K562 (cell line): Measurements from ENCODE around the gene FBXL3. TPM values are rescaled to one million over a fixed set of nuclear protein-coding genes. Genes with fewer than 3 reads are reported as not detected.

Experiments
- ATAC-seq: fragments of 200-7000 bp; cut with Tn5 transposase; 3 replicates; pipeline ENCODE4 v1.9.1; 2020; ENCODE audit warnings: moderate library complexity
- BruUV-seq: library from RNA; stranded (reverse); fragments of 400-500 nt; replicated peaks from 2 replicates; lab custom pipeline; 2021; lab: Mats Ljungman, UMichigan
- CTCF ChIA-PET: fragments of 300-600 bp; formaldehyde crosslinking; extraction: SDS; loops from one replicate; lab custom pipeline; 2021; ENCODE audit warnings: low intra/inter-chr PET ratio; lab: Yijun Ruan, JAX
- POLR2A ChIA-PET: fragments of 300-600, 350-650 bp; sonication (Branson Sonifier 250); formaldehyde crosslinking; extraction: SDS; loops from one replicate; lab custom pipeline; 2021; ENCODE audit warnings: antibody characterized with exemption, inconsistent platforms; lab: Yijun Ruan, JAX
- DNase-seq, 4 experiments: peaks; one replicate each; pipeline versions ENCODE4 v3.0.0 to v3.0.0-alpha.2; 2011 to 2018; ENCODE audit warnings: low spot score in 3 of 4, mixed read lengths in 3 of 4; ENCODE audit errors: extremely low read depth in 1 of 4
- FAIRE-seq: peaks from 2 replicates; lab custom pipeline; 2011; peaks lifted over from hg19 to GRCh38; lab: Jason Lieb, UNC
- H2AFZ ChIP-seq: 2 replicates; pipeline ENCODE4 v1.6.0; 2011; ENCODE audit warnings: low read depth, low read length, control low read depth, inconsistent platforms
- H3K27ac ChIP-seq: fragments of 200-600 bp; 3 replicates; pipeline ENCODE4 v1.8.0; 2011; ENCODE audit warnings: low read depth, mild to moderate bottlenecking, control low read depth, inconsistent platforms, low read length, moderate library complexity, mixed read lengths; ENCODE audit errors: extremely low read depth
- H3K27me3 ChIP-seq, 2 experiments: fragments of 300-600 bp in 1 of 2; 2 replicates in 1 of 2; 3 replicates in 1 of 2; pipeline versions ENCODE4 v1.6.0 to v1.8.0; 2011; ENCODE audit warnings: inconsistent platforms in 2 of 2, low read length in 2 of 2, mild to moderate bottlenecking in 1 of 2, mixed read lengths in 1 of 2, moderate library complexity in 1 of 2; ENCODE audit not compliant: control insufficient read depth in 2 of 2, insufficient read depth in 2 of 2
- H3K36me3 ChIP-seq: fragments of 300-600 bp; 3 replicates; pipeline ENCODE4 v1.8.0; 2011; ENCODE audit warnings: mild to moderate bottlenecking, low read length, inconsistent platforms; ENCODE audit not compliant: control insufficient read depth, insufficient read depth
- H3K4me1 ChIP-seq, 2 experiments: fragments of 200-600 bp in 1 of 2; replicated peaks in 1 of 2; 2 replicates in 1 of 2; 3 replicates in 1 of 2; pipeline versions ENCODE4 v1.5.1 to v1.8.0; 2011; ENCODE audit warnings: inconsistent platforms in 2 of 2, low read length in 2 of 2, mild to moderate bottlenecking in 1 of 2, mixed read lengths in 1 of 2, moderate library complexity in 1 of 2; ENCODE audit not compliant: control insufficient read depth in 2 of 2, insufficient read depth in 2 of 2
- H3K4me2 ChIP-seq: 2 replicates; pipeline ENCODE4 v1.6.1; 2011; ENCODE audit warnings: low read length, control low read depth, inconsistent platforms, mixed read lengths; ENCODE audit not compliant: insufficient read depth
- H3K4me3 ChIP-seq: fragments of 200-600 bp; sonication (generic), shearing (Covaris generic); 2 replicates; pipeline ENCODE4 v1.5.1; 2016; ENCODE audit warnings: control low read depth, inconsistent platforms
- H3K79me2 ChIP-seq: fragments of 200-600 bp; 3 replicates; pipeline ENCODE4 v1.8.0; 2011; ENCODE audit warnings: low read length, inconsistent platforms; ENCODE audit not compliant: control insufficient read depth, insufficient read depth
- H3K9ac ChIP-seq, 2 experiments: 2 replicates each; pipeline versions ENCODE4 v1.6.0 to v1.6.1; 2011; ENCODE audit warnings: low read depth in 2 of 2, low read length in 2 of 2, control low read depth in 1 of 2, inconsistent platforms in 1 of 2, mild to moderate bottlenecking in 1 of 2, mixed read lengths in 1 of 2; ENCODE audit not compliant: insufficient read depth in 1 of 2
- H3K9me1 ChIP-seq: one replicate; pipeline ENCODE4 v1.6.0; 2011; ENCODE audit warnings: inconsistent platforms, mild to moderate bottlenecking, low read length, moderate library complexity; ENCODE audit not compliant: control insufficient read depth, insufficient read depth
- H3K9me3 ChIP-seq: replicated peaks from 2 replicates; pipeline ENCODE4 v1.5.1; 2011; ENCODE audit warnings: low read depth, low read length, inconsistent platforms; ENCODE audit not compliant: control insufficient read depth, insufficient read depth
- H4K20me1 ChIP-seq: replicated peaks from 2 replicates; pipeline ENCODE4 v1.6.1; 2011; ENCODE audit warnings: low read length, inconsistent platforms, mixed read lengths; ENCODE audit not compliant: control insufficient read depth, insufficient read depth
- ARID2 ChIP-seq: fragments of 450-650 bp; IDR thresholded peaks from 2 replicates; pipeline ENCODE4 v1.6.1; 2017; ENCODE audit warnings: antibody characterized with exemption, mild to moderate bottlenecking
- ATF7 ChIP-seq: fragments of 450-650 bp; IDR thresholded peaks from 2 replicates; pipeline ENCODE4 v1.7.1; 2014; ENCODE audit warnings: mild to moderate bottlenecking, moderate library complexity
- L3MBTL2 ChIP-seq: fragments of 450-650 bp; IDR thresholded peaks from 2 replicates; pipeline ENCODE4 v1.6.1; 2016; ENCODE audit warnings: mild to moderate bottlenecking, moderate library complexity
- NEUROD1 ChIP-seq: fragments of 150-350 bp; IDR thresholded peaks from 2 replicates; pipeline ENCODE4 v1.6.1; 2014; ENCODE audit warnings: borderline replicate concordance, low read length, low read depth; ENCODE audit not compliant: partially characterized antibody
- NFE2 ChIP-seq: IDR thresholded peaks from 2 replicates; pipeline ENCODE4 v1.6.1; 2014; ENCODE audit warnings: antibody characterized with exemption, low read depth
- PRDM10 ChIP-seq: fragments of 450-650 bp; IDR thresholded peaks from 2 replicates; pipeline ENCODE4 v1.6.1; 2018; ENCODE audit not compliant: partially characterized antibody
- ZKSCAN8 ChIP-seq: fragments of 200-800 bp; sonication (Bioruptor generic); IDR thresholded peaks from 2 replicates; pipeline ENCODE4 v1.6.1; 2016; ENCODE audit warnings: missing genetic modification characterization, missing compliant biosample characterization
- ZNF830 ChIP-seq: fragments of 250-450 bp; sonication (Bioruptor Pico); IDR thresholded peaks from 2 replicates; pipeline ENCODE4 v1.5.0; 2021; ENCODE audit warnings: mild to moderate bottlenecking
- WGBS: fragments of 100-300 bp; shearing (Covaris generic); methylation state at CpG from one replicate; pipeline ENCODE4 v1.1.6; 2016; ENCODE audit warnings: low coverage, mixed read lengths; ENCODE audit not compliant: insufficient coverage; ENCODE audit errors: missing lambda C conversion rate; 5-methylcytosine and 5-hydroxymethylcytosine counted together
- in situ Hi-C: fragments of 300-500 bp; cut with MboI; formaldehyde crosslinking; loops from 4 replicates; pipeline ENCODE4 v1.15.0; 2018; ENCODE audit warnings: inconsistent platforms, mixed read lengths
- intact Hi-C: fragments of 100-400 bp; cut with micrococcal nuclease; formaldehyde crosslinking; loops from 2 replicates; pipeline ENCODE4 v1.14.2; 2022
- polyA plus RNA-seq, 8 experiments: library from polyadenylated mRNA; depleted of rRNA in 4 of 8; stranded (reverse) in 5 of 8; unstranded in 3 of 8; fragments of >200 nt; fragmentation: Nextera tagmentation in 2 of 8; fragmentation: Illumina TruSeq in 1 of 8; extraction: Ambion mirVana in 2 of 8; extraction: Trizol in 1 of 8; gene quantifications; 2 replicates each; pipeline versions ENCODE4 v1.2.1 to v1.2.3, GENCODE V29; 2011 to 2014; ENCODE audit warnings: inconsistent platforms in 1 of 8, missing spikeins in 1 of 8
- total RNA-seq, 7 experiments: library from RNA; depleted of rRNA in 6 of 7; stranded (reverse); fragments of >200 nt in 6 of 7; fragmentation: Illumina TruSeq in 2 of 7; extraction: Trizol in 2 of 7; gene quantifications; 2 replicates each; pipeline versions ENCODE4 v1.2.1 to v1.2.3, GENCODE V29; 2011 to 2021; ENCODE audit warnings: low replicate concordance in 1 of 7
- TF ChIP-seq, protein P1 (sequence below): fragments of 200-800 bp; sonication (Bioruptor generic); IDR thresholded peaks from 2 replicates; pipeline ENCODE4 v1.6.1; 2017; ENCODE audit warnings: missing genetic modification characterization, missing compliant biosample characterization

The FBXL3 gene
- total and polyA plus RNA-seq, 9 of the 15 experiments (the other 6 are each of a cell fraction or from before 2014, with no cell fraction given): 3.8 to 16.4 (median 12.6) TPM

DNA sequence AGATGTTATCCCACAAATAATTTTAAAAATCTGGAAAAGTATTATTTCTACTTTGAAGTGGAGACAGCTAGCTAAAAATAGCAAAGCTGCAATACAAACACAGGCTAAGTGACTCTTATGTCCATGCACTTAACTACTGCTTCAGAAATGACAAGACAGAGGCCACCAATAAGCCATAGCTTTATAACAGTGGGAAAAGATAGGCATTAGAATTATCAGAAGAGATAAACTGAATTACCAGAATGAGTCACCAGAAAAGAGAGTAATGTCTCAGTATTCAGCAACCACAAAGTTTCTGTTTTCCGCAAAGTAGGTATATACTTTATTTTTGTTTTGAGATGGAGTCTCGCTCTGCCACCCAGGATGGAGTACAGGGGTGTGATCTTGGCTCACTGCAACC is 17.9 kb downstream of the FBXL3 start:
- H3K4me1 ChIP-seq: no peaks in the 10 kb centered on the region
- TF ChIP-seq PRDM10: no peak
- no peak for TF ChIP-seq ZNF830 (CRISPR knock-in tag)
- no peak for TF ChIP-seq ARID2
- no peak for TF ChIP-seq L3MBTL2
- TF ChIP-seq ATF7: no peak
- no peak for TF ChIP-seq NEUROD1
- TF ChIP-seq, protein P1, sequence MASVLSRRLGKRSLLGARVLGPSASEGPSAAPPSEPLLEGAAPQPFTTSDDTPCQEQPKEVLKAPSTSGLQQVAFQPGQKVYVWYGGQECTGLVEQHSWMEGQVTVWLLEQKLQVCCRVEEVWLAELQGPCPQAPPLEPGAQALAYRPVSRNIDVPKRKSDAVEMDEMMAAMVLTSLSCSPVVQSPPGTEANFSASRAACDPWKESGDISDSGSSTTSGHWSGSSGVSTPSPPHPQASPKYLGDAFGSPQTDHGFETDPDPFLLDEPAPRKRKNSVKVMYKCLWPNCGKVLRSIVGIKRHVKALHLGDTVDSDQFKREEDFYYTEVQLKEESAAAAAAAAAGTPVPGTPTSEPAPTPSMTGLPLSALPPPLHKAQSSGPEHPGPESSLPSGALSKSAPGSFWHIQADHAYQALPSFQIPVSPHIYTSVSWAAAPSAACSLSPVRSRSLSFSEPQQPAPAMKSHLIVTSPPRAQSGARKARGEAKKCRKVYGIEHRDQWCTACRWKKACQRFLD: no peak
- no peak for TF ChIP-seq ZKSCAN8 (CRISPR knock-in tag)
- TF ChIP-seq NFE2: no peak
- TF ChIP-seq, all 486 proteins: peak for 0
- no peak overlapping the region for H2AFZ ChIP-seq
- DNase-seq: no peak
- no peaks in the 10 kb centered on the region for H4K20me1 ChIP-seq
- peaks cover 3% of the 10 kb centered on the region; the same call in 2 of the 3 replicates for H3K79me2 ChIP-seq
- ChIA-PET POLR2A (interaction anchor here (0.7 kb wide), 1 partner anchor 1459 kb away, joined by 3 read pairs; no protein-coding TSS in a partner anchor), CTCF (no interaction called here)
- WGBS: 100% methylated on average over 2 of the region's 2 CpGs
- H3K27me3 ChIP-seq: no peaks in the 10 kb centered on the region
- FAIRE-seq: no peak
- no peak for ATAC-seq
- intact Hi-C loops: no loop called here
- no peak overlapping the region for H3K27ac ChIP-seq
- no peak overlapping the region for H3K9ac ChIP-seq
- no TSS peak for BruUV-seq
- no peak overlapping the region for H3K4me3 ChIP-seq
- H3K4me2 ChIP-seq: no peak overlapping the region
- in situ Hi-C loops: no loop called here
- H3K36me3 ChIP-seq: peaks cover 57% of the 10 kb centered on the region
- no peaks in the 10 kb centered on the region for H3K9me1 ChIP-seq
- H3K9me3 ChIP-seq: no peaks in the 10 kb centered on the region
